GM12874 (cell line): ENCODE results near the gene AP1B1.

ENCODE experiments used
- TF ChIP-seq, protein P1 (sequence below): IDR thresholded peaks from 2 replicates; pipeline ENCODE4 v1.5.1; 2011; ENCODE audit warnings: low read depth, mild to moderate bottlenecking, control low read depth, low read length, moderate library complexity; ENCODE audit not compliant: insufficient read depth

Gene AP1B1

DNA sequence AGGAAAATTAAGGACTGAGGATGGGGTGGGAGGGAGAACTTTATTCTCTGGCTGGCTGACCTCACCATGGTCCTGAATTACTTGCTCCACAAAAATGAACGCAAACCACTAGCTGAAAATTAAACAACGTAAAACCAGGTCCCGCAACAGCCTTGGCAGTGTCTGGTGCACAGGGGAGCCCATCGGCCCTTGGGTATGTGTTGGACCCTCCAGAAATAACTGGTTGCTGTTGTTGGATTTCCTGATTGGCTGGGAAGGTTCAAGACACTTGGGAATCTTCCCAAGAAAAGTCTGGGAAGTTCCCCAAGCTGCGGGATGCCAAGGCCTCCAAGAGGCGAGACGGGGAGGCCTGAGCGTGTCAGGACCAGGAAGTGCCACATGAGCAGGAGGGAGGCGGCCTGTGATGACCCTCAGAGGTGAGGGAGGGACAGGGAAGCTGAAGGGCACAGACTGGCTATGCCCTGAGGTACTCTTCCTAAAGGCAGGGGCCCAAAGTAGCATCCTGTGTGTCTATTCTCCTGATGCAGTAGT is 62.5 kb downstream of the AP1B1 start:
- TF ChIP-seq, protein P1, sequence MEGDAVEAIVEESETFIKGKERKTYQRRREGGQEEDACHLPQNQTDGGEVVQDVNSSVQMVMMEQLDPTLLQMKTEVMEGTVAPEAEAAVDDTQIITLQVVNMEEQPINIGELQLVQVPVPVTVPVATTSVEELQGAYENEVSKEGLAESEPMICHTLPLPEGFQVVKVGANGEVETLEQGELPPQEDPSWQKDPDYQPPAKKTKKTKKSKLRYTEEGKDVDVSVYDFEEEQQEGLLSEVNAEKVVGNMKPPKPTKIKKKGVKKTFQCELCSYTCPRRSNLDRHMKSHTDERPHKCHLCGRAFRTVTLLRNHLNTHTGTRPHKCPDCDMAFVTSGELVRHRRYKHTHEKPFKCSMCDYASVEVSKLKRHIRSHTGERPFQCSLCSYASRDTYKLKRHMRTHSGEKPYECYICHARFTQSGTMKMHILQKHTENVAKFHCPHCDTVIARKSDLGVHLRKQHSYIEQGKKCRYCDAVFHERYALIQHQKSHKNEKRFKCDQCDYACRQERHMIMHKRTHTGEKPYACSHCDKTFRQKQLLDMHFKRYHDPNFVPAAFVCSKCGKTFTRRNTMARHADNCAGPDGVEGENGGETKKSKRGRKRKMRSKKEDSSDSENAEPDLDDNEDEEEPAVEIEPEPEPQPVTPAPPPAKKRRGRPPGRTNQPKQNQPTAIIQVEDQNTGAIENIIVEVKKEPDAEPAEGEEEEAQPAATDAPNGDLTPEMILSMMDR: no peak

DNA sequence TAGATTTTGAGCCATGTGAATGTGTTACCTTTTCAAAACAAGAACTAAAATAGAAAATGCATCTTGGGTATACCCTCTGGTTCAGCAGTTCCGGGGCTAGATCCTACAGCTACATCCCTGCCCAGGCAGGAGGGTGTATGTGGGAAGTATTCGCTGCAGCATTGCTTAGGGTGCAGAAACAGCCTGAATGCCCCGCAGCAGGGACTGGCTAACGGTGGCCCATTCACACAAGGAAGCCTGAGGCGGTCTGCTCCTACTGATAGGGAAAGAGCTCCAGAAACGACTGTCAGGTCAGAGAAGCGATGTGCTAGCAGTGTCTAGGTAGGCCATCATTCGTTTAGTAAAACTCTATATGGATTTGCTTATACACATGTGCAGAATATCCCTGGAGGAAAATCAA is 63.0 kb downstream of the AP1B1 start:
- TF ChIP-seq, protein P1: no peak

DNA sequence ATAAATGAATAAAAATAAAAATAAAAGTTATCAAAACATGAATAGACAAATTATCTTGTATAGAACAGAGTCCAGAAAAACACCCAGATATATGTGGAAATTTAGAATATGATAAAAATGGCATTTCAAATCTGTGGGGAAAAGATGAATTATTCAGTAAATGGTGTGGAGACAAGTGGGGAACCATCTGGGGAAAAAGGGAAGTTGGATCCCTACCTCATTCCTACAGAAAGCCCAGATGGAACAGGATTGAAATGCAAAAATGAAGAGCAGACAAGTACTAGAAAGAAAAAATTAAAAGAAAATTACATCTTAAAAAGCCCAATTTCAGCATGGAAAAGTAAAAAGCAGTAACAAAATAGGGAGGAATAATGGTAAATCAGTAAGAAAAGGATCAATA is 64.7 kb downstream of the AP1B1 start:
- TF ChIP-seq, protein P1: no peak

DNA sequence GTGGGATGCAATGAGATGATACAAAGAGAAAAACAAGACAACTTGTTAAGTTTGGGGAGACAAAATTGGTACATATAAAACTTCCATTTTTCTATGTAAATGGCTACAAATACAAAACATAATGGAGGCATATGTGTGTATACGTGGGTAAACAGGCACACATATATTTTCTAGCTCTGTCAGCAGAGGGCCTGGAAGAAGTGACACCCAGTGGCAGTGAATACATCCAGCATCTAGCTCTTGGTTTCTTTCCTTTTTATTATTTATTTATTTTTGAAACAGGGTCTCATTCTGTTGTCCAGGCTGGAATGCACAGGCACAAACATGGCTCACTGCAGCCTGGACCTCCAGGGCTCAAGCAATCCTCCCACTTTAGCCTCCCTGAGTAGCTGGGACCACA is 67.8 kb downstream of the AP1B1 start:
- TF ChIP-seq, protein P1: 0 out of 2 replicates have a peak, but pooled peaks have one; percentile 2

DNA sequence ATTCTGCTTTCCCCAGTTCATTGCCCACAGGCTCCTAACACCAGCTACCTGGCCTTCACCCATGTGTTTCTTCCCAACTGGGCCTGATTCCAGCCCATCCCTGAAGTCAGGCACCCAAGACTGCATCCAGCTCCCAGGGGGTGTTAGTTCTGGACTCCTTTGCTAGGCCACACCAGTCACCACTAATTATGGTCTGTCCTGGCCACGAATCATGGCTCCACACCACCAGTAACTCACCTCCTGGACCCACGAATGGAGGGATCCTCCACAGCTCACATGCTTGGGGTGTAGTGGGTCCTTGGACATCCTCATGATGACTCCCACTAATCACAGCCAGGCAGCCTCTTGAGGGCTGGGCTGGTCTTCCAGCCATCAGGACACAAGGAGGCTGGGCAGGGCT is 69.3 kb downstream of the AP1B1 start:
- TF ChIP-seq, protein P1: no peak

DNA sequence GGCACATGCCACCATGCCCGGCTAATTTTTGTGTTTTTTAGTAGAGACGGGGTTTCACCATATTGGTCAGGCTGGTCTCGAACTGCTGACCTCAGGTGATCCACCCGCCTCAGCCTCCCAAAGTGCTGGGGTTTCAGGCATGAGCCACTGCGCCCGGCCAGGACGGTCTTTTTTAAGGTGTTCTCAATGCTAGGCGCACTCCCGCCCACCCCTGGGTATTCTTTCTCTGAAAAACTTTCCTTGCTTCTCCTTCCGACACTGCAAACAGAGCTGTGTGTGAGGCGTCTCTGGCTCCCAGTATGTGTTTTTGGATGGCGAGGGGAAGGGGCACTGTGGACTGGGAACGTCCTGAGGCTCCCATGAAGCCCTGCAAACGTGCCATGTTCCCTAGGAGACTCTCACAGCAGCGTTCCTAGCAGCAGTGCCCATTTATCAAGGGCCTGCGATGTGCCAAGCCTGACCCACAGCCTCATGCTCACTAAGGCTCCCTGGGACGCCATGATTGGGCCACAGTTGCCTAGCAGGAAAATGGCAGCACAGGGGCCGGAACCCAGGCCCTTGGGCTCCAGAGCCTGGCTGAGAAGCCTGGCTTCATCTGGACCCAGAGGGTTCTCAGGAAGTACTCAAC is 70.4 kb downstream of the AP1B1 start:
- TF ChIP-seq, protein P1: no peak

DNA sequence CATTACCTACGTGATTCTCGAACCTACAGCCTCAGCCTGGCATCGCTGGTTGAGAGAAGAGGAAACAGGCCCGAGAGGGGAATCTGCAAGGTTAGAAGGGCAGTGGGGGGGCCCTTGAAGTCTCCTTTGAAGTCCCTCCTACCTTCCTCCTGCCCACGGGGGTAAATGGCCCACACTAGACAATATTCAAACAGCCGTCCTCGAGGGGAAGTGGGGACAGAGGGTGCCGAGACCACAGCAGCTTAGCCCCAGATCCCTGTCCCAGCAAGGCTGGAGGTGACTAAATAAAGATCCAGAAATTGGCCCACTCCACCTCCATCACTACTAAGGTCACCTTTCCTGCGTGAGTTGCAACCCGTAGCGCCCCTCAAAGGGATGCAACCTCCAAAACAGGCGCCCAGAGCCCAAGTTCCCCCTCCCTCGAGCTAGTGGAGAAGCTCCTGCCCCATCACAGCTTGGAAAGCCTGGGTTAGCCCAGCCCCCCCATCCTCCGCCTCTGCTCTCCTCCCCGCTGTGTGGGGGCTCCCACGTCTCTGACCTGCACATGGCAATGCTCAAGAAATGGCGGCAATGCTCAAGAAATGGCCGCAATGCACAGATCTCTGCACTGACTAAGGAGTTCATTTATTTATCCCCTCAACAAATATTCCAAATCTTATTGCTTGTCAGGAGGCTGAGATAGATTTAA is 72.1 kb downstream of the AP1B1 start:
- TF ChIP-seq, protein P1: no peak
